ENCODE measurements around the gene PLA2G4D. TPM values are rescaled to one million over a fixed set of nuclear protein-coding genes. Genes with fewer than 3 reads are reported as not detected.

The PLA2G4D gene
- total RNA-seq, 1 experiment from 2014 or later, result not detected

- H3K4me1 ChIP-seq (ENCODE audit: insufficient read depth, low read length, poor library complexity, severe bottlenecking), result peaks cover 14% of the 10 kb centered on the region
- peak overlapping the region; percentile 61 for H3K27ac ChIP-seq (ENCODE audit: low read depth, low read length, poor library complexity, severe bottlenecking)
- BruUV-seq (replicated peaks), result no TSS peak
- no peaks in the 10 kb centered on the region for H3K9me3 ChIP-seq (ENCODE audit: low read depth, low read length, poor library complexity, severe bottlenecking)
- TF ChIP-seq CTCF (conservative IDR thresholded peaks at IDR 0.05; ENCODE audit: low read depth, low read length), result no peak
- TF ChIP-seq EZH2 (IDR thresholded peaks at IDR 0.05; ENCODE audit: borderline replicate concordance, low read depth, low read length, poor library complexity, severe bottlenecking), result no peak
- H3K4me3 ChIP-seq (ENCODE audit: low read depth, low read length, poor library complexity, severe bottlenecking), result no peak overlapping the region
- intact Hi-C loops (cut with micrococcal nuclease; ENCODE audit: unreplicated experiment), result no loop called here
- peak; percentile 72 for DNase-seq (ENCODE audit: low spot score)
- CTCF ChIA-PET, result no interaction called here
- no peaks in the 10 kb centered on the region for H3K27me3 ChIP-seq (replicated peaks; ENCODE audit: insufficient read depth, low read depth, low read length, poor library complexity)
- POLR2A ChIA-PET (ENCODE audit: low non-redundant PET), result no interaction called here
- no peaks in the 10 kb centered on the region for H3K36me3 ChIP-seq (ENCODE audit: insufficient read depth, low read length, poor library complexity, severe bottlenecking)
These were observed 59.0 kb downstream of the PLA2G4D start for GRCh38 chr15:42035435-42035761.

DNA sequence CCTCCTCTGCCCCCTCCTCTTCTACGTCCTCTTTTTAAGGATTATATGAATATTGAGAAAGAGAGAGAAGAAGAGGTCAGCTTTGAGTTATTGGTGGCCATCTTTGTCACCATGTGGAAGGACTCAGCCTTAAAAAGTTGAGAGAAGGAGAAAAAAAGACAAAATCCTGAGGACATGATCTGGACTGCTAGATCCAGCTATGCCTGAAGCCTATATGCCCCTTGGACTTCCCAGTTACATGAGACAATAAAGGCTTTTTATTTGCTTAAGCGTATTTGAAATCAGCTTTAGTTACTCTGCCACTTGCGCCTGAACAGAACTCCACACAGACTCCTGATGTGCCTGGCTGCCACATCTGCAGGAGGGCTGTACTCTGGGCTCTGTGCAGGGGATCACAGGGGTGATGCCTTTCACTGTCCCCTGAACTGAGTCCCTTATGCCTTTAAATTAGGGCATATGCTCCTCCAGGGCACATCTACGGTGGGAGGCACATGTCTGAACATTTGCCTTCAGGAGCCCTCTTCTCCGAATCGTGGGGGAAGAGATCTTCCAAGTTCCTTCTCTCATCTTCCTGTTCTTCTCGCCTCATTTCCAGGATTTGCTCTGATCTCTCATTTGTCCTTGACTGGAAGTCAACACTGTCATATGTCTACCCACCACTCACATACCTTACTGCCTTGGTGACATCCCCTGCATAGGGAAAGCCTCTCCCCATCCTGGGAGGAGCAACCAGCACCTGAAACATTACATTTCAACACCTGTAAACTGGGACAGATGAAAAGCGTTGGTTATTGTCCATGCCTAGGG, 59.5 kb downstream of the PLA2G4D start:
- H3K27ac ChIP-seq (ENCODE audit: low read depth, low read length, poor library complexity, severe bottlenecking), result peak overlapping the region; percentile 61
- CTCF ChIA-PET, result no interaction called here
- DNase-seq (ENCODE audit: low spot score), result no peak
- no peak overlapping the region for H3K4me3 ChIP-seq (ENCODE audit: low read depth, low read length, poor library complexity, severe bottlenecking)
- TF ChIP-seq EZH2 (IDR thresholded peaks at IDR 0.05; ENCODE audit: borderline replicate concordance, low read depth, low read length, poor library complexity, severe bottlenecking) (no peak), CTCF (conservative IDR thresholded peaks at IDR 0.05; ENCODE audit: low read depth, low read length) (no peak)
- intact Hi-C loops (cut with micrococcal nuclease; ENCODE audit: unreplicated experiment), result no loop called here
- POLR2A ChIA-PET (ENCODE audit: low non-redundant PET), result no interaction called here
- no peaks in the 10 kb centered on the region for H3K27me3 ChIP-seq (replicated peaks; ENCODE audit: insufficient read depth, low read depth, low read length, poor library complexity)
- BruUV-seq (replicated peaks), result no TSS peak
- H3K36me3 ChIP-seq (ENCODE audit: insufficient read depth, low read length, poor library complexity, severe bottlenecking), result no peaks in the 10 kb centered on the region
- no peaks in the 10 kb centered on the region for H3K9me3 ChIP-seq (ENCODE audit: low read depth, low read length, poor library complexity, severe bottlenecking)
- H3K4me1 ChIP-seq (ENCODE audit: insufficient read depth, low read length, poor library complexity, severe bottlenecking), result peaks cover 14% of the 10 kb centered on the region

DNA sequence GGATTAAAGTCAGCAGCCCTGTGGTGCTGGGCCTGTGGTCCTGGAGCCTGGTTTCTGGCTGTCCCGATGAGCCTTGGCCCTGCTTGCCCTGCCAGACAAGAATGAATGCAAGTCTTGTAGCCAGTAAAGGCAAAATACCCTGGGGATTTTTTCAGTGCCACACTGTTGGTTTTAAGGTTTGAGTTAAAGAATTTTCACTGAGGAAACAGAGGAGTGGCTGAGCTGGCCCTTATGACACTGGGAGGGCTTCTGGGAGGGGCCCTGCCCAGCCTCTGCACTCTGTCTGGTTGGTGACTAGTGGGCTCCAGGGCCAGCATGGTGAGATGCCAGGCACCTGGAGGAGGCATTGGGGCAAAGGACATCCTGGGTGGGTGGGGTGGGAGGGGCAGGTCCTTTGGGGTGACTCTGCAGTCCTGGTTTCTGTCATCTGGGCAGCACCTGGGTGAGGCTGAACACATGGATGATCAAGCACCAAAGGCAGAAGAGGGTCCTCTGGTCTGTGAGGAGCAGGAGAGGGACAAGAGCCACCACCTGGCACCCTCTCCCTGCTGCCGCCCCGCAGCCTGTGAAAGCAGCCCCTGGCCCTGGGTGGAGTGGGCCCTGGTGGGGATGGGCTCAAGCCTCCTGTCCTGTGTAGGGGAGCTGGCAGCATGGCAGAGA, 61.0 kb downstream of the PLA2G4D start:
- intact Hi-C loops (cut with micrococcal nuclease; ENCODE audit: unreplicated experiment), result no loop called here
- BruUV-seq (replicated peaks), result no TSS peak
- Histone ChIP-seq H3K9me3 (ENCODE audit: low read depth, low read length, poor library complexity, severe bottlenecking) (no peaks in the 10 kb centered on the region), H3K27ac (ENCODE audit: low read depth, low read length, poor library complexity, severe bottlenecking) (no peak overlapping the region), H3K4me3 (ENCODE audit: low read depth, low read length, poor library complexity, severe bottlenecking) (no peak overlapping the region), H3K27me3 (replicated peaks; ENCODE audit: insufficient read depth, low read depth, low read length, poor library complexity) (no peaks in the 10 kb centered on the region), H3K36me3 (ENCODE audit: insufficient read depth, low read length, poor library complexity, severe bottlenecking) (no peaks in the 10 kb centered on the region), H3K4me1 (ENCODE audit: insufficient read depth, low read length, poor library complexity, severe bottlenecking) (peaks cover 14% of the 10 kb centered on the region)
- ChIA-PET CTCF (no interaction called here), POLR2A (ENCODE audit: low non-redundant PET) (no interaction called here)
- TF ChIP-seq EZH2 (IDR thresholded peaks at IDR 0.05; ENCODE audit: borderline replicate concordance, low read depth, low read length, poor library complexity, severe bottlenecking), result no peak
- TF ChIP-seq CTCF (conservative IDR thresholded peaks at IDR 0.05; ENCODE audit: low read depth, low read length), result no peak
- no peak for DNase-seq (ENCODE audit: low spot score)

Measured in A673 (cell line).